Neural progenitor cell (in vitro differentiated cells): ENCODE results near the gene MIA2.

Experiments used
- CTCF ChIP-seq: fragments of 200-600 bp; sonication (generic); IDR thresholded peaks from 2 replicates; pipeline ENCODE4 v1.5.1; 2017; ENCODE audit warnings: antibody characterized with exemption, mild to moderate bottlenecking
- EZH2 ChIP-seq: fragments of 200-600 bp; sonication (generic); IDR thresholded peaks from 2 replicates; pipeline ENCODE4 v1.6.1; 2017; ENCODE audit warnings: antibody characterized with exemption, mild to moderate bottlenecking, moderate library complexity
- EZH2phosphoT487 ChIP-seq: fragments of 200-600 bp; sonication (generic); IDR thresholded peaks from 2 replicates; pipeline ENCODE4 v1.6.1; 2017; ENCODE audit warnings: antibody characterized with exemption

GRCh38 chr14:39229222-39229543 is 4.5 kb upstream of the MIA2 start:
- TF ChIP-seq CTCF (no peak), EZH2 (no peak), EZH2phosphoT487 (no peak)
